Forelimb muscle (tissue), 1 donor: ENCODE data around the gene SMIM32. TPM values are rescaled to one million over a fixed set of nuclear protein-coding genes. Genes with fewer than 3 reads are reported as not detected.

Source experiments
- polyA plus RNA-seq: library from polyadenylated mRNA; unstranded; fragments of 120-200 nt; gene quantifications from one replicate; pipeline ENCODE4 v1.2.1, GENCODE V29; 2013; ENCODE audit not compliant: insufficient read length

The SMIM32 gene
- polyA plus RNA-seq, 1 donor, result not detected

Other genes starting within 250 kb of the SMIM32 start
- 0.19 TPM for gene LECT2, start 238.2 kb downstream of the SMIM32 start, polyA plus RNA-seq
- gene TGFBI, start 164.2 kb downstream of the SMIM32 start, polyA plus RNA-seq, result 161 TPM
- 39.8 TPM for gene SMAD5, start 60.3 kb downstream of the SMIM32 start, polyA plus RNA-seq
- not detected for gene TRPC7, start 172.4 kb upstream of the SMIM32 start, polyA plus RNA-seq